HG03460 (cell line): ENCODE measurements around the gene LIMS4.
"Not testable (repeated sequence)": the region's sequence is repeated elsewhere in the genome, so short reads cannot be mapped to it uniquely, and the experiment has no call there.

Source experiments
- ATAC-seq: cut with Tn5 transposase; IDR thresholded peaks from one replicate; pipeline ENCODE4 v1.9.1; 2021; ENCODE audit not compliant: unreplicated experiment

Gene LIMS4

GRCh38 chr2:110450951-110451350, 21.7 kb downstream of the LIMS4 start:
- ATAC-seq, result not testable (repeated sequence)

GRCh38 chr2:110449127-110449947, 23.3 kb downstream of the LIMS4 start:
- not testable (repeated sequence) for ATAC-seq

GRCh38 chr2:110446644-110447043, 26.0 kb downstream of the LIMS4 start:
- ATAC-seq, result not testable (repeated sequence)

- ATAC-seq, result not testable (repeated sequence)
These were observed 29.2 kb downstream of the LIMS4 start for GRCh38 chr2:110443305-110444005.

- ATAC-seq, result not testable (repeated sequence)
These were observed 30.7 kb downstream of the LIMS4 start for GRCh38 chr2:110441905-110442304.

GRCh38 chr2:110434565-110434964, 38.1 kb downstream of the LIMS4 start:
- ATAC-seq, result not testable (repeated sequence)

- not testable (repeated sequence) for ATAC-seq
These were observed 46.9 kb downstream of the LIMS4 start for GRCh38 chr2:110425725-110426124.

GRCh38 chr2:110424421-110424820, 48.2 kb downstream of the LIMS4 start:
- ATAC-seq, result not testable (repeated sequence)

GRCh38 chr2:110423574-110423962, 49.0 kb downstream of the LIMS4 start:
- not testable (repeated sequence) for ATAC-seq

GRCh38 chr2:110422852-110423573, 49.6 kb downstream of the LIMS4 start:
- not testable (repeated sequence) for ATAC-seq

GRCh38 chr2:110420641-110421354, 51.8 kb downstream of the LIMS4 start:
- not testable (repeated sequence) for ATAC-seq

- ATAC-seq, result not testable (repeated sequence)
These were observed 65.5 kb downstream of the LIMS4 start for GRCh38 chr2:110407142-110407541.

- not testable (repeated sequence) for ATAC-seq
These were observed 67.6 kb downstream of the LIMS4 start for GRCh38 chr2:110404988-110405387.

- ATAC-seq, result not testable (repeated sequence)
These were observed 68.4 kb downstream of the LIMS4 start for GRCh38 chr2:110404246-110404645.

GRCh38 chr2:110401001-110401618, 71.5 kb downstream of the LIMS4 start:
- ATAC-seq, result not testable (repeated sequence)

- not testable (repeated sequence) for ATAC-seq
These were observed 73.2 kb downstream of the LIMS4 start for GRCh38 chr2:110399378-110399777.

- ATAC-seq, result not testable (repeated sequence)
These were observed 76.6 kb downstream of the LIMS4 start for GRCh38 chr2:110395990-110396389.
